Fibroblast of the aortic adventitia (primary cell): ENCODE data around the gene FFAR4. TPM values are rescaled to one million over a fixed set of nuclear protein-coding genes. Genes with fewer than 3 reads are reported as not detected.

Experiments
- DNase-seq: peaks from one replicate; pipeline ENCODE4 v3.0.0-alpha.2; 2010; ENCODE audit warnings: low read depth
- H3K4me3 ChIP-seq: 2 replicates; pipeline ENCODE4 v1.5.1; 2011; ENCODE audit warnings: low read depth, mild to moderate bottlenecking, control low read depth, low read length, moderate library complexity
- total RNA-seq: library from RNA; depleted of rRNA; stranded (reverse); fragments of >200 nt; gene quantifications from 2 replicates; pipeline ENCODE4 v1.2.3, GENCODE V29; 2012; ENCODE audit warnings: low replicate concordance
- TF ChIP-seq, protein P1 (sequence below): IDR thresholded peaks from 2 replicates; pipeline ENCODE4 v1.5.1; 2011; ENCODE audit warnings: mild to moderate bottlenecking, low read length, control low read depth, inconsistent platforms; ENCODE audit not compliant: insufficient read depth

Gene FFAR4
- total RNA-seq, 1 donor = not detected

DNA sequence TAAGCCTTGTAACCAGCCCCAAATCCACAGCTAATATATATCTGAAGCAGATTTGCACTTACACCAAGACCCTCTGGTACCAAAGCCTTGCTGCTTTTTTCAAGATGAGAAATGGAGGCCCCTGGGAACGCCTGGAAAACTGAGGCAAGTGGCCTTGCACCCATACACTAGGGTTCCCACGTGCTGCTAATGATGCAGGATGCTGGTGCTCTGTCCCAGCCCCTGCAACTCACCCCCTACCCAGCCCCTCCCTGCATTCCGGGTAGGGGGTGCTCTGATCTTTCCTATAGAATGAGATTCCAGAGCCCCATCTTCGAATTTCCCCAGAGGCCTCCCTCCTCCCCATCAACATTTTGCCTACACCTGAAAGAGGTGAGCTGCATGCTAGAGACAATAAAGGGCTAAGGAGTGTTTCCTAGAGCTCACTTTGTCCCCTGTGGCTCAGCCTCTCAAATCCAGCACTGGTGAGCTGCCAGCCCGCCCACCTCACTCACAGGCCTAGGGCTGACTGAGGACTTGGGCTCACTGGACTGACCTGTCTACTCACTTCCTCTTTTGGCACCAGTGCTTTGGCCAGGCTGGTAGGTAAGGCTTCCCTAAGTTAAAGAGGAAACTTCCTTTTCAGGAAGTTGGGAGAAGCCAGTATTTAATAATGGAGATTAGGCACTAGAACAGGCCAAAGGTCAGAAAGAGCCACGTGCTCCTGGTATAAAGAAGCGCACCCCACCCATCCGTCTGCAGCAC is 24.8 kb downstream of the FFAR4 start:
- DNase-seq = no peak
- H3K4me3 ChIP-seq = no peak overlapping the region
- TF ChIP-seq, protein P1, sequence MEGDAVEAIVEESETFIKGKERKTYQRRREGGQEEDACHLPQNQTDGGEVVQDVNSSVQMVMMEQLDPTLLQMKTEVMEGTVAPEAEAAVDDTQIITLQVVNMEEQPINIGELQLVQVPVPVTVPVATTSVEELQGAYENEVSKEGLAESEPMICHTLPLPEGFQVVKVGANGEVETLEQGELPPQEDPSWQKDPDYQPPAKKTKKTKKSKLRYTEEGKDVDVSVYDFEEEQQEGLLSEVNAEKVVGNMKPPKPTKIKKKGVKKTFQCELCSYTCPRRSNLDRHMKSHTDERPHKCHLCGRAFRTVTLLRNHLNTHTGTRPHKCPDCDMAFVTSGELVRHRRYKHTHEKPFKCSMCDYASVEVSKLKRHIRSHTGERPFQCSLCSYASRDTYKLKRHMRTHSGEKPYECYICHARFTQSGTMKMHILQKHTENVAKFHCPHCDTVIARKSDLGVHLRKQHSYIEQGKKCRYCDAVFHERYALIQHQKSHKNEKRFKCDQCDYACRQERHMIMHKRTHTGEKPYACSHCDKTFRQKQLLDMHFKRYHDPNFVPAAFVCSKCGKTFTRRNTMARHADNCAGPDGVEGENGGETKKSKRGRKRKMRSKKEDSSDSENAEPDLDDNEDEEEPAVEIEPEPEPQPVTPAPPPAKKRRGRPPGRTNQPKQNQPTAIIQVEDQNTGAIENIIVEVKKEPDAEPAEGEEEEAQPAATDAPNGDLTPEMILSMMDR = no peak

DNA sequence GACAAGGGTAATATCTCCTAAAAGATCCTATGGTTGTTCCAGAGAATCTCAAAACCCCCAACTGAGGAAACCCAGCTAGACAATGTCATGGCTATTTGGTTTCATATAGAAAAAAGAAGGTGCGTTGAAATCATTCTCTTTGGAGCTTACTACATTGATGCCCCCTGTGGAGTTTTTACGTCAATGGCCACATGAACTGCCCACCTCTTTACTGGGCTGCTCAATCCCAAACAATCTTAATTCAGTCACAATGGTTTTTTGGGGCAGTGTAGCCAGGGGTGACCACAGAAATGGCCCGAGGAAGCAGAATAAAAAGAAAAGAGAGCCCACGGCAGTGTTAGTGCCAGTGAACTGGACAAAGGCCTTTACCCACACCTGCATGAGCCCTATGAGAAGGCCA is 26.8 kb downstream of the FFAR4 start:
- TF ChIP-seq, protein P1 = no peak

DNA sequence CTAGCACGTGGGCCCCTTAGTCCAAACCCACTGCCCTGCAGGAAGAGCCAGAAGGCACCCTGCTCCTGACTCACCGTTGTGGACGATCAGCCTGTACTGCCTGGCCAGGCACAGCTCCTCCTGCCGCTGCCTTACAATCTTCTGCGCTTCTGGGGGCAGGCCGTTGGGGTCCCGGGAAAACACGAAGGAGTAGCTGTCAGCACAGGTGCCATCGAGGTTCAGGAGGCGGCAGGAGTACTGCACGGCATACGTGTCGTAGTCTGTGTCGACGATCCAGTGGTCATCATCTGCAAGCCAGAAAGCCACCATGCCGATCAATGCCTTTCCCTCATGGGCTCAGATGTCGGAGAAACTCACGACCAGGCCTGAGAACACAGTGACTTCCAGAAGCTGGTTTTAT is 27.3 kb downstream of the FFAR4 start:
- no peak for DNase-seq
- no peak overlapping the region for H3K4me3 ChIP-seq
- TF ChIP-seq, protein P1 = no peak

More for the DNA sequence above, 26.8 kb downstream of the FFAR4 start:
- DNase-seq = no peak
- H3K4me3 ChIP-seq = no peak overlapping the region

DNA sequence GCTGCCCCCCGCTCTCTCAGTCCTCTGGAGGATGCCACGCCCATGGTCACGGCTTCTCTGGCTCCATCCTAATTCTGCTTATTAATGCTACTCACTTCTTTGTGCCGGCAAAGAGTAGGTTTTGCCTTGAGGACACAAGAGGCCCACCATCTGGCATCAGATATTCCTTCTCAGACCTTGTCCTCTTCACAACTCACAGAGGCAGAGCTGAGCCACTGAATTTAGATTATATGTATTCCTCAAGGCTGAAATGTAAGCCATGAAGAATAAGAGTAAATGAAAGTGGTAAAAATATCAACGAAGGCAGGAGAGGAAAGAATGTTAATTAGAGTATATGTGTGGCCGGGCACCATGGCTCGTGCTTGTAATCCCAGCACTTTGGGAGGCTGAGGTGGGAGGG is 28.1 kb downstream of the FFAR4 start:
- TF ChIP-seq, protein P1 = no peak
- no peak overlapping the region for H3K4me3 ChIP-seq
- no peak for DNase-seq

DNA sequence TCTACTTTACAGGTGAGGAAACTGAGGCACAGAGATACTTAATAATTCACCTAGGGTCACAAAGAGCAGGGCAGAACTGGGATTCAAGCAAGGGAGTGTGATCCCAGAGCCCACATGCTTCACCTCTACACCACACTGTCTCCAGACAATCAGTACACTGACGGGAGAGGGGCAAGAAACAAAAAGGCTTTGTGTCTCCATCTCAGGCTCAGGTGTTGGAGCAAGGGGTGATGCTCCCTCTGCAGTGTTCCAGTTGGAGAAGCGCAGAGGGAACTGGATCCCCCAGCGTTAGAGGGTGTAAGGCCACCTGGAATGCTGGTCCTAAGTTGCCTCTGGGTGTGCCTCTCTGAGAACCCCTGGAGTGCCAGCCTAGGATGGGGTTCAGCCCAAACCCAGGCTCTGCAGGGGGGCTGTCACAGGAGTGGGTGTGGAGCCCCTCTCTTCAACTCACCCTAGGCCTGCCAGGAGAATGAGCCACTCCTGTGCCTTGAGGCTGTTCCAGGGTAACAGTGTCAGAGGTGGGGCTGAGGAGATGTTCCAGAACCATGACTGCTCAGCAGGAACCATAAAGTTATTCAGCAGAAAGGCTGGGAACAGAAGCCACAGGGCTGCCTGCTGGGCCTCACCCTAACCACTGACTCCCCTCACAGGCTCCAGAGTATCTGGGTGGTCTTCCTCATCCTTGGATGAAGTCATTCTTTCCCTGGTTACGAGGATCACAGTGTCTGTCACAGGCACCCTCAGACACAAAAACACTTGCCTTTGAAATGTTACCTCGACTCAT is 29.1 kb downstream of the FFAR4 start:
- TF ChIP-seq, protein P1 = no peak
- DNase-seq = no peak

DNA sequence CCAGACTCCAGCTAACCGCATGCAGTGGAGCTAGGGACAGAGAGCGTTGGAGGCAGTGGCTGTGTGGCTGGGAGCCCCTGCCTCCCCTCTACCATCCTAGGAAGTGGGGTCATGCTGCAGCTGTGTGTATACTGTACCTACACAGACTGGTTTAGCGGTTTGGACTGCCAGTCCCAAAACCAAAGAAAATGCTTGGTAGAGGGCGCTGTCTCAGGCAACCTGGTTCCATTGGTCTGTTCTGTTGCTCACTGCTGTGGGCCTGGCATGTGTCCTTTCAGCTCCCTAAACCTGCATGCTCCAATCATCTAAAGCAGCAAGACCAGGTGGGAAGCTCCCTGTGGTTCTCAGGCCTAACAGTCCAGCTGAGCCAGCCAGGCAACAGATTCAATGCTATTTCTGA is 30.1 kb downstream of the FFAR4 start:
- TF ChIP-seq, protein P1 = no peak
- H3K4me3 ChIP-seq = no peak overlapping the region
- no peak for DNase-seq

More for the DNA sequence above, 29.1 kb downstream of the FFAR4 start:
- no peak overlapping the region for H3K4me3 ChIP-seq
